TTC549 (cell line): ENCODE measurements around the gene ZNF430.
"Not testable (repeated sequence)": the region's sequence is repeated elsewhere in the genome, so short reads cannot be mapped to it uniquely, and the experiment has no call there.

Source experiments
- FAIRE-seq: peaks from 2 replicates; lab custom pipeline; 2012; peaks lifted over from hg19 to GRCh38; lab: Jason Lieb, UNC

Gene ZNF430

GRCh38 chr19:21020298-21021227 is at the start of gene ZNF430:
ZNF430 (plus strand) TSS chr19:21020657; CDS start chr19:21020801, 144 bp downstream.
- FAIRE-seq: peak; percentile 82

GRCh38 chr19:20992788-20993187 is 27.7 kb upstream of the ZNF430 start:
- not testable (repeated sequence) for FAIRE-seq

GRCh38 chr19:20999731-21000352 is 20.6 kb upstream of the ZNF430 start:
- FAIRE-seq: no peak

GRCh38 chr19:21021238-21021637 is 781 bp downstream of the ZNF430 start:
- FAIRE-seq: not testable (repeated sequence)

GRCh38 chr19:21022996-21023395 is 2.5 kb downstream of the ZNF430 start:
- FAIRE-seq: no peak

GRCh38 chr19:21023901-21024300 is 3.4 kb downstream of the ZNF430 start:
- no peak for FAIRE-seq

- no peak for FAIRE-seq
Observed at GRCh38 chr19:21028969-21029268, 8.5 kb downstream of the ZNF430 start.

- FAIRE-seq: no peak
Observed at GRCh38 chr19:21045028-21045427, 24.6 kb downstream of the ZNF430 start.

GRCh38 chr19:21046489-21046888 is 26.0 kb downstream of the ZNF430 start:
- no peak for FAIRE-seq

- FAIRE-seq: no peak
Observed at GRCh38 chr19:21047716-21048115, 27.3 kb downstream of the ZNF430 start.

GRCh38 chr19:21052902-21053301 is 32.4 kb downstream of the ZNF430 start:
- no peak for FAIRE-seq

GRCh38 chr19:21065336-21065735 is 44.9 kb downstream of the ZNF430 start:
- no peak for FAIRE-seq

- FAIRE-seq: peak; percentile 96
Observed at GRCh38 chr19:21082011-21082975, 61.8 kb downstream of the ZNF430 start, which contains the start of gene ZNF714. ZNF714 (plus strand) TSS chr19:21082203; CDS start chr19:21098269, 16,066 bp downstream.

- FAIRE-seq: no peak
Observed at GRCh38 chr19:21084343-21084742, 63.9 kb downstream of the ZNF430 start.

- FAIRE-seq: no peak
Observed at GRCh38 chr19:21087871-21088270, 67.4 kb downstream of the ZNF430 start.

- FAIRE-seq: no peak
Observed at GRCh38 chr19:21092109-21092508, 71.7 kb downstream of the ZNF430 start.

GRCh38 chr19:21094347-21095025 is 74.0 kb downstream of the ZNF430 start:
- no peak for FAIRE-seq

- FAIRE-seq: no peak
Observed at GRCh38 chr19:21098291-21098690, 77.8 kb downstream of the ZNF430 start.

- no peak for FAIRE-seq
Observed at GRCh38 chr19:21101521-21102242, 81.2 kb downstream of the ZNF430 start.

GRCh38 chr19:21109116-21109515 is 88.7 kb downstream of the ZNF430 start:
- no peak for FAIRE-seq
